NB4 (cell line): ENCODE measurements around the gene COL16A1.

Experiments
- CTCF ChIP-seq: IDR thresholded peaks from one replicate; pipeline ENCODE4 v1.5.1; 2012; ENCODE audit warnings: low read depth, low read length
- MAX ChIP-seq: IDR thresholded peaks from 2 replicates; pipeline ENCODE4 v1.6.1; 2011; ENCODE audit warnings: low read depth, low read length
- MYC ChIP-seq: IDR thresholded peaks from 2 replicates; pipeline ENCODE4 v1.6.1; 2011; ENCODE audit warnings: low read depth, low read length
- POLR2A ChIP-seq: IDR thresholded peaks from 2 replicates; pipeline ENCODE4 v1.6.1; 2011; ENCODE audit warnings: mild to moderate bottlenecking; ENCODE audit not compliant: insufficient read length; ENCODE audit errors: extremely low read depth

GRCh38 chr1:31617218-31617915, 86.5 kb downstream of the COL16A1 start, which contains the start of gene HCRTR1:
- TF ChIP-seq POLR2A (no peak), CTCF (no peak), MAX (no peak), MYC (no peak)
